Fibroblast of peridontal ligament (primary cell): ENCODE data around the gene KMT2E.
A peak's percentile ranks its signal among the peaks of the same experiment; 100 is the strongest.
"Not testable (repeated sequence)": the region's sequence is repeated elsewhere in the genome, so short reads cannot be mapped to it uniquely, and the experiment has no call there.

Source experiments
- DNase-seq: peaks from one replicate; pipeline ENCODE4 v3.0.0-alpha.2; 2010; ENCODE audit errors: extremely low read depth

Gene KMT2E

GRCh38 chr7:104982308-104983075 is 31.5 kb upstream of the KMT2E start:
- DNase-seq: no peak

- DNase-seq: no peak
Observed at GRCh38 chr7:104983076-104983577, 30.9 kb upstream of the KMT2E start.

GRCh38 chr7:104983578-104984539 is 30.1 kb upstream of the KMT2E start:
- DNase-seq: peak; percentile 79

GRCh38 chr7:104984585-104985258 is 29.3 kb upstream of the KMT2E start:
- DNase-seq: no peak

GRCh38 chr7:104985259-104985617 is 28.8 kb upstream of the KMT2E start:
- no peak for DNase-seq

GRCh38 chr7:104986628-104987259 is 27.3 kb upstream of the KMT2E start:
- DNase-seq: no peak

- not testable (repeated sequence) for DNase-seq
Observed at GRCh38 chr7:104987403-104987802, 26.6 kb upstream of the KMT2E start.

- no peak for DNase-seq
Observed at GRCh38 chr7:104990983-104991382, 23.0 kb upstream of the KMT2E start.

- DNase-seq: no peak
Observed at GRCh38 chr7:104992306-104992705, 21.7 kb upstream of the KMT2E start.

- no peak for DNase-seq
Observed at GRCh38 chr7:104993217-104993862, 20.7 kb upstream of the KMT2E start.

- peak; percentile 28 for DNase-seq
Observed at GRCh38 chr7:104998040-104998752, 15.8 kb upstream of the KMT2E start.

- DNase-seq: no peak
Observed at GRCh38 chr7:105000200-105000599, 13.8 kb upstream of the KMT2E start.

- no peak for DNase-seq
Observed at GRCh38 chr7:105000927-105001336, 13.1 kb upstream of the KMT2E start.

- no peak for DNase-seq
Observed at GRCh38 chr7:105001652-105002184, 12.3 kb upstream of the KMT2E start.

- DNase-seq: peak; percentile 91
Observed at GRCh38 chr7:105003275-105003674, 10.7 kb upstream of the KMT2E start.

- DNase-seq: peak; percentile 68
Observed at GRCh38 chr7:105003872-105004510, 10.0 kb upstream of the KMT2E start.

- not testable (repeated sequence) for DNase-seq
Observed at GRCh38 chr7:105005006-105005405, 9.0 kb upstream of the KMT2E start.

GRCh38 chr7:105005486-105005885 is 8.5 kb upstream of the KMT2E start:
- not testable (repeated sequence) for DNase-seq

- DNase-seq: no peak
Observed at GRCh38 chr7:105006367-105007136, 7.5 kb upstream of the KMT2E start.
